ENCODE data around the gene CDK6.

DNA sequence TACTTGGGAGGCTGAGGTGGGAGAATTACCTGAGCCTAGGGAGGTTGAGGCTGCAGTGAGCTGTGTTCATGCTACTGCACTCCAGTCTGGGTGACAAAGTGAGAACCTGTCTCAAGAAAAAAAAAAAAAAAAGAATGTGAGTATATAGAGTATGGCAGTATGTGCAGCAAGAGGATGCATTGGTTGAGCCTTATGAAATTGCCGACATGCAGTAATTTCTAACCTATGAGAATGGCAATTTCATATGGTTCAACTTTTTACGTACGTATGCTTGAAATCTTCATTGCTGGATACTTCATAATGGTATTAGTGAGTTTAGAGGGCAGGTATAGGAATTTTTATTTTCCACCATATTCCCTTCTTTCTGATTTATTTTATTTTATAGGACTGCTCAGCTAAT, 241.6 kb downstream of the CDK6 start:
- TF ChIP-seq, protein P1, sequence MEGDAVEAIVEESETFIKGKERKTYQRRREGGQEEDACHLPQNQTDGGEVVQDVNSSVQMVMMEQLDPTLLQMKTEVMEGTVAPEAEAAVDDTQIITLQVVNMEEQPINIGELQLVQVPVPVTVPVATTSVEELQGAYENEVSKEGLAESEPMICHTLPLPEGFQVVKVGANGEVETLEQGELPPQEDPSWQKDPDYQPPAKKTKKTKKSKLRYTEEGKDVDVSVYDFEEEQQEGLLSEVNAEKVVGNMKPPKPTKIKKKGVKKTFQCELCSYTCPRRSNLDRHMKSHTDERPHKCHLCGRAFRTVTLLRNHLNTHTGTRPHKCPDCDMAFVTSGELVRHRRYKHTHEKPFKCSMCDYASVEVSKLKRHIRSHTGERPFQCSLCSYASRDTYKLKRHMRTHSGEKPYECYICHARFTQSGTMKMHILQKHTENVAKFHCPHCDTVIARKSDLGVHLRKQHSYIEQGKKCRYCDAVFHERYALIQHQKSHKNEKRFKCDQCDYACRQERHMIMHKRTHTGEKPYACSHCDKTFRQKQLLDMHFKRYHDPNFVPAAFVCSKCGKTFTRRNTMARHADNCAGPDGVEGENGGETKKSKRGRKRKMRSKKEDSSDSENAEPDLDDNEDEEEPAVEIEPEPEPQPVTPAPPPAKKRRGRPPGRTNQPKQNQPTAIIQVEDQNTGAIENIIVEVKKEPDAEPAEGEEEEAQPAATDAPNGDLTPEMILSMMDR (conservative IDR thresholded peaks at IDR 0.05; ENCODE audit: low read depth, low read length): no peak
- TF ChIP-seq EZH2 (IDR thresholded peaks at IDR 0.05; ENCODE audit: borderline replicate concordance, low read depth, low read length, poor library complexity, severe bottlenecking): no peak

Measured in A673 (cell line).